ENCODE data around the gene ACACB. TPM values are rescaled to one million over a fixed set of nuclear protein-coding genes. Genes with fewer than 3 reads are reported as not detected.

The ACACB gene
- total RNA-seq, 4 donors from 2014 or later, result 69.5 to 132 (median 93.6) TPM

DNA sequence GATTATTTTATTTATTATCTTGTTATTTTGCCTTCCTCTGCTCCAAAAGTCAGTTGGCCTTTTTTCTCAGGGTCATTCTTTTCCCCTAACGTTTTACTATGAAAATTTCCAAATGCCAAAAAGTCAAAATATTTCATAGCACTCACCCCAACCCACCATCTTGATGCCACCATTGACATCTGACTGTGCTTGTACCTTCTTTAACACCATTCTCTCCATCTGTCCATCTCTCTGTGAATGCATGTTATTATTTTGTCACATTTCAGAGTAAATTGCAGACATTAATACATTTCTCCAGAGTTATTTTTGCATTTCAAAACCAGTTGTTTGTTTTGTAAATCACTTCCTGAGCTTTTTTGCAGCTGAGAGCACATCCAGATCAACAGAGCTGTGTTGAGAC is 154.1 kb downstream of the ACACB start:
- no peak for TF ChIP-seq EP300 (IDR thresholded peaks at IDR 0.05; ENCODE audit: low read depth)
- no peak for TF ChIP-seq POLR2AphosphoS5 (IDR thresholded peaks at IDR 0.05)
- no peak for TF ChIP-seq POLR2A (IDR thresholded peaks at IDR 0.05)
- no peak for TF ChIP-seq CTCF (IDR thresholded peaks at IDR 0.05)
- DNase-seq, result no peak
- H3K9me3 ChIP-seq, result no peaks in the 10 kb centered on the region
- 0% methylated on average over 1 of the region's 1 CpG for WGBS, 2 donors (ENCODE audit: low coverage in 1 of 2)
- intact Hi-C loops (cut with DNase I; ENCODE audit: low total_unique reads) (no loop called here), in situ Hi-C loops (cut with MboI; ENCODE audit: low pct_ligation_motif_present in 1 of 4, low pct_unique_long_range_greater_than_20kb in 1 of 4, low sequenced_read_pairs in 3 of 4) (no loop called here)
- H3K4me1 ChIP-seq, result peaks cover 0 to 5% (median 0%) of the 10 kb centered on the region in 4 donors
- no peak overlapping the region for H3K27ac ChIP-seq
- H3K4me3 ChIP-seq, result no peak overlapping the region
- peaks cover 0 to 7% (median 2%) of the 10 kb centered on the region in 4 donors for H3K36me3 ChIP-seq
- no peaks in the 10 kb centered on the region for H3K27me3 ChIP-seq

DNA sequence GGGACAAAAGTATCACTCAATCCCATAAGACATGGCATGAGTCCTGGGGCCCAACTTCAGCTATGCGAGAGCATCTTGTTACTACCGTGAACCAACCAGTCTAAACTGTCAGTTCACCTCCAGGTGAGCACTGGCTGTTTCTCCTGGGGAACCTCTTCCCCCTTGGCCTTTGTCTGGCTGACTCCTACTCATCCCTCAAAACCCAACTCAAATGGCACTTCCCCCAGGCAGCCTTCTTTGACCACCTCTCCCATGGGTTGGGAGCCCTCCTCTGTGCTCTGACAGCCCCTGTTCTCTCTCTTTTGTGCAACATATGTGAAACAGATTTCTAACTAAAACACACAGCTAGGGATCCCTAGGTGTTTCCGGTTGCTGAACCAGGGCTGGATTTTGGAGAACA is 155.0 kb downstream of the ACACB start:
- in situ Hi-C loops (cut with MboI; ENCODE audit: low pct_ligation_motif_present in 1 of 4, low pct_unique_long_range_greater_than_20kb in 1 of 4, low sequenced_read_pairs in 3 of 4), result no loop called here
- Histone ChIP-seq H3K27ac (no peak overlapping the region), H3K4me1 (peaks cover 0 to under 1% (median 0%) of the 10 kb centered on the region in 4 donors), H3K4me3 (no peak overlapping the region), H3K27me3 (no peaks in the 10 kb centered on the region), H3K9me3 (no peaks in the 10 kb centered on the region), H3K36me3 (no peaks in the 10 kb centered on the region)
- 92% methylated on average over 3 of the region's 3 CpGs; no CpG with 5 or more reads in 1 of the 2 donors for WGBS, 2 donors (ENCODE audit: low coverage in 1 of 2)
- DNase-seq, result no peak
- TF ChIP-seq POLR2AphosphoS5 (IDR thresholded peaks at IDR 0.05) (no peak), CTCF (IDR thresholded peaks at IDR 0.05) (no peak), POLR2A (IDR thresholded peaks at IDR 0.05) (no peak), EP300 (IDR thresholded peaks at IDR 0.05; ENCODE audit: low read depth) (no peak)
- intact Hi-C loops (cut with DNase I; ENCODE audit: low total_unique reads), result no loop called here

- no peak overlapping the region for H3K27ac ChIP-seq
- TF ChIP-seq CTCF (IDR thresholded peaks at IDR 0.05) (no peak), POLR2A (IDR thresholded peaks at IDR 0.05) (no peak), EP300 (IDR thresholded peaks at IDR 0.05; ENCODE audit: low read depth) (no peak), POLR2AphosphoS5 (IDR thresholded peaks at IDR 0.05) (no peak)
- H3K4me1 ChIP-seq, result peaks cover 4 to 9% (median 8%) of the 10 kb centered on the region in 4 donors
- in situ Hi-C loops (cut with MboI; ENCODE audit: low pct_ligation_motif_present in 1 of 4, low pct_unique_long_range_greater_than_20kb in 1 of 4, low sequenced_read_pairs in 3 of 4), result no loop called here
- no peak for DNase-seq
- H3K36me3 ChIP-seq, result no peaks in the 10 kb centered on the region
- H3K9me3 ChIP-seq, result no peaks in the 10 kb centered on the region
- no peak overlapping the region for H3K4me3 ChIP-seq
- H3K27me3 ChIP-seq, result no peaks in the 10 kb centered on the region
- intact Hi-C loops (cut with DNase I; ENCODE audit: low total_unique reads), result no loop called here
- 44% methylated on average over 16 of the region's 16 CpGs; no CpG with 5 or more reads in 1 of the 2 donors for WGBS, 2 donors (ENCODE audit: low coverage in 1 of 2)
Measured at GRCh38 chr12:109273354-109273753, 157.0 kb downstream of the ACACB start.

GRCh38 chr12:109274381-109274780 is 158.0 kb downstream of the ACACB start:
- Histone ChIP-seq H3K4me3 (no peak overlapping the region), H3K27me3 (no peaks in the 10 kb centered on the region), H3K27ac (no peak overlapping the region), H3K4me1 (peaks cover 11 to 18% (median 17%) of the 10 kb centered on the region in 4 donors), H3K36me3 (no peaks in the 10 kb centered on the region), H3K9me3 (no peaks in the 10 kb centered on the region)
- intact Hi-C loops (cut with DNase I; ENCODE audit: low total_unique reads) (no loop called here), in situ Hi-C loops (cut with MboI; ENCODE audit: low pct_ligation_motif_present in 1 of 4, low pct_unique_long_range_greater_than_20kb in 1 of 4, low sequenced_read_pairs in 3 of 4) (no loop called here)
- no peak for TF ChIP-seq POLR2AphosphoS5 (IDR thresholded peaks at IDR 0.05)
- TF ChIP-seq CTCF (IDR thresholded peaks at IDR 0.05), result no peak
- TF ChIP-seq EP300 (IDR thresholded peaks at IDR 0.05; ENCODE audit: low read depth), result no peak
- TF ChIP-seq POLR2A (IDR thresholded peaks at IDR 0.05), result no peak
- 46% methylated on average over 1 of the region's 1 CpG; no CpG with 5 or more reads in 1 of the 2 donors for WGBS, 2 donors (ENCODE audit: low coverage in 1 of 2)
- no peak for DNase-seq
